ENCODE measurements around the gene CCDC192. TPM values are rescaled to one million over a fixed set of nuclear protein-coding genes. Genes with fewer than 3 reads are reported as not detected.
A peak's percentile ranks its signal among the peaks of the same experiment; 100 is the strongest.

CCDC192 gene
- total and polyA plus RNA-seq, 3 experiments from 2014 or later: not detected

DNA sequence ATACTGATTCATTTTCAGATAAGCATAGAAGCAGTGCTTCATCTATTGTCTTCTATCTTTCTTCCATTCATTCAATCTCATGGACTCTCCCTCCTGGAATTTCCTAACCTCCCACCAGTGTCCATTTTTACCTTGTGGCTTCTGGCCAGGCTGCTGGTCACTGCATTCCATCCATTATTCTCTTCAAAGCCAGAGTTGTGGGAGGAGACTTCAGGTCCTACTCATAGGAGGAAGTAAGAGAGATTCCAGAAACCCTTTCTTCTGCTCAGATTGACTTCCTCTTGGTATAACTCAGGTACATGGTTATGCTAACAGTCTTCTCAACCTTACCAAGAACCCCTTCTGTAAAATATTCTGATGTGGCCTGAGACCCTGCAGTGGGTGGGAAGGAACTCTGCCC lies 227.1 kb downstream of the CCDC192 start:
- Histone ChIP-seq H3K4me3 (ENCODE audit: low read length) (no peak overlapping the region), H3K4me1 (ENCODE audit: insufficient read depth, low read length) (no peaks in the 10 kb centered on the region), H3K36me3 (ENCODE audit: insufficient read depth, low read length) (no peaks in the 10 kb centered on the region), H3K27me3 (ENCODE audit: insufficient read depth, low read length, poor library complexity, severe bottlenecking) (no peaks in the 10 kb centered on the region), H3K9me3 (ENCODE audit: low read length) (no peaks in the 10 kb centered on the region), H3K27ac (ENCODE audit: low read depth, low read length) (no peak overlapping the region)
- peaks cover 0 to 8% of the 10 kb centered on the region in 2 donors for H3K27me3 Mint-ChIP-seq
- no peak overlapping the region for H3K4me3 Mint-ChIP-seq
- ChIA-PET POLR2A (no interaction called here), CTCF (no interaction called here)
- no peaks in the 10 kb centered on the region for H3K9me3 Mint-ChIP-seq
- peaks cover 0 to 4% (median 0%) of the 10 kb centered on the region in 3 donors for H3K4me1 Mint-ChIP-seq
- H3K36me3 Mint-ChIP-seq: peaks cover 0 to 5% (median 0%) of the 10 kb centered on the region in 3 donors
- no peak overlapping the region for H3K27ac Mint-ChIP-seq
- no peak for DNase-seq

DNA sequence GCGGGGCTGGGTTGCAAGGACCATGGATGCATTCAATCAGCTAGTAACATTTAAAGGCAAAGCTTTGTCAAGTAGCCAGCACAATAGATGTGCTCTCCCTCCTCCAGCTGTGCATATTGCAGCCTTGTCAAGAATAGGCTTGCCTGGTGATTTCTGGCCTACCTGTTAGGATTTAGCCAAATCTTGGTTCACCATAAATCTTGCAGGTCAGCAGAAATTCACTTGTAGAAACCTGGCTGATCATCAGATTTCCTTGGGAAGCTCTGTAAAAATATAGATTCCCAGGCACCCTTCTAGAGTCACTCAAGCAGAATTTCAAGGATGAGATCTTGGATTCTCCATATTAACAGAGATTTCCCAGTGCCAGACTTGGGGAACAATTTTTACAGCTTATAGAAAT lies 228.2 kb downstream of the CCDC192 start:
- Histone ChIP-seq H3K9me3 (ENCODE audit: low read length) (no peaks in the 10 kb centered on the region), H3K4me3 (ENCODE audit: low read length) (no peak overlapping the region), H3K27me3 (ENCODE audit: insufficient read depth, low read length, poor library complexity, severe bottlenecking) (no peaks in the 10 kb centered on the region), H3K36me3 (ENCODE audit: insufficient read depth, low read length) (no peaks in the 10 kb centered on the region), H3K4me1 (ENCODE audit: insufficient read depth, low read length) (no peaks in the 10 kb centered on the region), H3K27ac (ENCODE audit: low read depth, low read length) (no peak overlapping the region)
- Mint-ChIP-seq H3K36me3 (peaks cover 0 to 5% (median 0%) of the 10 kb centered on the region in 3 donors), H3K27ac (no peak overlapping the region), H3K9me3 (no peaks in the 10 kb centered on the region), H3K27me3 (peaks cover 0 to 4% of the 10 kb centered on the region in 2 donors), H3K4me1 (peaks cover 2 to 9% (median 4%) of the 10 kb centered on the region in 3 donors), H3K4me3 (no peak overlapping the region)
- no peak for DNase-seq
- POLR2A ChIA-PET: interaction anchor here (0.7 kb wide), 1 partner anchor 81 kb away, joined by 6 read pairs; no protein-coding TSS in a partner anchor
- CTCF ChIA-PET: no interaction called here

DNA sequence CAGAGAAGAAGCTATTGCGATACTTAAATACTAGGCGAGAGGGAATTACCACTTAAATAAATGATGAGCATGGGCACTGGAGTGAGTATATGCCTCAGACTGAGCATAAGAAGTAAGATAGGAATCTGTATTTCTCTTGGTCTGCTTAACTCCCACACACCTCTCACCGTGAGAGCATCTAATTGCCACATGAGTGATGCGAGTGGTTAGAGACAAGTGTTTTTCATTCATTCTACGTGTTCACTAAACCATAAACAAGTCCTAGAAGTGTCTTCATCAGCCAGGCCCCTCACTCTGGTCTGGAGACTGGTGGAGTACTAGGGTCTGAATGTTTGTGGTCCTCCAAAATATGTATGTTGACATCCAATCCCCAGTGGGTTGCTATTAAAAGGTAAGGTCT lies 230.2 kb downstream of the CCDC192 start:
- Mint-ChIP-seq H3K4me3 (no peak overlapping the region), H3K27ac (no peak overlapping the region), H3K36me3 (peaks cover 0 to 2% (median 0%) of the 10 kb centered on the region in 3 donors), H3K4me1 (peaks cover 11 to 14% (median 11%) of the 10 kb centered on the region in 3 donors), H3K27me3 (peaks cover 0 to 2% of the 10 kb centered on the region in 2 donors), H3K9me3 (no peaks in the 10 kb centered on the region)
- no peaks in the 10 kb centered on the region for H3K36me3 ChIP-seq (ENCODE audit: insufficient read depth, low read length)
- ChIA-PET POLR2A (no interaction called here), CTCF (no interaction called here)
- H3K9me3 ChIP-seq (ENCODE audit: low read length): no peaks in the 10 kb centered on the region
- no peaks in the 10 kb centered on the region for H3K27me3 ChIP-seq (ENCODE audit: insufficient read depth, low read length, poor library complexity, severe bottlenecking)
- H3K27ac ChIP-seq (ENCODE audit: low read depth, low read length): no peak overlapping the region
- H3K4me1 ChIP-seq (ENCODE audit: insufficient read depth, low read length): no peaks in the 10 kb centered on the region
- no peak overlapping the region for H3K4me3 ChIP-seq (ENCODE audit: low read length)
- DNase-seq: no peak

DNA sequence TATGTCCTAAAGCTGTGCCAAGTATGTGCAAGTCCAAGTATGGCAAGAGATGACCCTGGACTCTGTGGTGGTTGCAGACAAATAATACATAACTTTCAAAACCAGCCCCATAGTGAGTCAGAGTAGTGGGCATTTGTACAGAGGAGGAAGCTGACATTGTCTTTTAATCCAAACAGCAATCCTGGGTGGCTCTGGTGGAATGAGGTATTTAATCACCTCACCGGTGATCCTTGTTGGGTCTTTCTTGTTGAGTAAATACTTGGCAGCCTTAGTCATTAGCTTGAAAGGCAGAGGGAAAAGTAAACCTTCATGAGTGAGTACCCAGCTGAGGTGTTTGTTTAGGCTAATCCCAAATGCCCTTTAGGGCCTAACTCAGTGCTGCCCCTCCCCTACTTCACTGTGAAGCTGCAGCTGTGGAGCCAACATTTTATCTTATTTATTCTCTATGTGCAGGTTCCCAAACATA lies 231.6 kb downstream of the CCDC192 start:
- DNase-seq: no peak
- Mint-ChIP-seq H3K27ac (peak overlapping the region in 4 of 8 donors; percentile 13 to 63 (median 40)), H3K4me3 (no peak overlapping the region), H3K9me3 (no peaks in the 10 kb centered on the region), H3K4me1 (peaks cover 11 to 14% (median 11%) of the 10 kb centered on the region in 3 donors), H3K36me3 (peaks cover 0 to under 1% (median 0%) of the 10 kb centered on the region in 3 donors), H3K27me3 (no peaks in the 10 kb centered on the region)
- no peak overlapping the region for H3K4me3 ChIP-seq (ENCODE audit: low read length)
- H3K27me3 ChIP-seq (ENCODE audit: insufficient read depth, low read length, poor library complexity, severe bottlenecking): no peaks in the 10 kb centered on the region
- H3K9me3 ChIP-seq (ENCODE audit: low read length): no peaks in the 10 kb centered on the region
- H3K36me3 ChIP-seq (ENCODE audit: insufficient read depth, low read length): no peaks in the 10 kb centered on the region
- H3K4me1 ChIP-seq (ENCODE audit: insufficient read depth, low read length): no peaks in the 10 kb centered on the region
- ChIA-PET CTCF (no interaction called here), POLR2A (no interaction called here)
- H3K27ac ChIP-seq (ENCODE audit: low read depth, low read length): no peak overlapping the region

DNA sequence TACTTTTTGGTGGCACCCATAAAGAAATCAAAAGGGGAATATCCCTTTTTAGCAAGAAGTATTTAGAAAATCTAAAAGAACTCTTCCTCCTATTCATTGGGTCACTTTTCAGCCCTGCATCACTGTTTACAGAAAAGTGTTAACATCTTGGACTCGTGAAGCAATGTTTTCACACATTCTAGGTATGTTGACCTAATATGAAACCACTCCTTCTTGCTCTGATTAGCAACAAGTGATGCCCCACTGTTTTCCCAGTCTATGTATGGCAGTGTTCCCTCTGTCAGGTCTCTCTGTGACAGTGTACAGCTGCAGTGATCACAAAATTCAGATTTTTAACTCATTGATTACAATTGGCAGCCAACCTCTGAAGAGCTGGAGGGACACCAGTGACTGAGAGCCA lies 232.2 kb downstream of the CCDC192 start:
- ChIA-PET POLR2A (no interaction called here), CTCF (no interaction called here)
- H3K4me1 ChIP-seq (ENCODE audit: insufficient read depth, low read length): no peaks in the 10 kb centered on the region
- no peak for DNase-seq
- no peak overlapping the region for H3K27ac ChIP-seq (ENCODE audit: low read depth, low read length)
- H3K27ac Mint-ChIP-seq: peak overlapping the region in 4 of 8 donors; percentile 13 to 95 (median 50)
- H3K4me3 Mint-ChIP-seq: no peak overlapping the region
- no peaks in the 10 kb centered on the region for H3K27me3 ChIP-seq (ENCODE audit: insufficient read depth, low read length, poor library complexity, severe bottlenecking)
- no peaks in the 10 kb centered on the region for H3K36me3 ChIP-seq (ENCODE audit: insufficient read depth, low read length)
- peaks cover 11 to 14% (median 11%) of the 10 kb centered on the region in 3 donors for H3K4me1 Mint-ChIP-seq
- no peaks in the 10 kb centered on the region for H3K9me3 Mint-ChIP-seq
- no peaks in the 10 kb centered on the region for H3K9me3 ChIP-seq (ENCODE audit: low read length)
- H3K27me3 Mint-ChIP-seq: no peaks in the 10 kb centered on the region
- H3K36me3 Mint-ChIP-seq: peaks cover 0 to 3% (median 0%) of the 10 kb centered on the region in 3 donors
- H3K4me3 ChIP-seq (ENCODE audit: low read length): no peak overlapping the region

DNA sequence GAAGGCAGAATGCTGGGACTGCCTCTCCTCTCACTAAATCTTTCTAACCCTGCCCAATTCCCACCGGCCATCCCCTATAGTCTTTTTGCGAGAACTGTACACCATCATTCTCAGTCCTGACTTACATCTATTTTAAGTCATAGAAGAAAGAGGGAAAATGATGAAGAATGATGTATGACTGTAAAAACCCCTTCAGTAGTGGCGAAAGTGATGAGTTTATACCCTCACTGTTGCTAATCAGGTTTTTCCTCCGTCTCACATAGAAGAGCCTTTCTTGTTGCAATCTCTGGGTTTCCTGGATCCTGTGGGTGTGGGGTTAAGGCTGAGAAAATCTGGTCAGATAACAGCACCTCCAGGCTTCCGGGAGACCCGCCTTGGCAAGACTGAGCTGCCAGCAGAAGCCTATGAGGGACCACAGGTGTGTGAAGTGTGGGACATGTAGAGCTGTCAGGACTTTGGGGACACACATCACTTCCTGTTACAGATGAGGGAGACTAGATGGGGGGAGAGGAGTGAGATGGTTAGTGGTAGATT lies 233.3 kb downstream of the CCDC192 start:
- Histone ChIP-seq H3K4me1 (ENCODE audit: insufficient read depth, low read length) (no peaks in the 10 kb centered on the region), H3K36me3 (ENCODE audit: insufficient read depth, low read length) (no peaks in the 10 kb centered on the region), H3K9me3 (ENCODE audit: low read length) (no peaks in the 10 kb centered on the region), H3K27ac (ENCODE audit: low read depth, low read length) (no peak overlapping the region), H3K4me3 (ENCODE audit: low read length) (no peak overlapping the region), H3K27me3 (ENCODE audit: insufficient read depth, low read length, poor library complexity, severe bottlenecking) (no peaks in the 10 kb centered on the region)
- Mint-ChIP-seq H3K4me3 (peak overlapping the region in 5 of 7 donors; percentile 33 to 61 (median 45)), H3K36me3 (peaks cover 0 to 7% (median 0%) of the 10 kb centered on the region in 3 donors), H3K9me3 (no peaks in the 10 kb centered on the region), H3K27me3 (no peaks in the 10 kb centered on the region), H3K4me1 (peaks cover 11 to 14% (median 11%) of the 10 kb centered on the region in 3 donors), H3K27ac (peak overlapping the region; percentile 78 to 95 (median 88))
- CTCF ChIA-PET: no interaction called here
- DNase-seq: peak in 4 of 5 donors; percentile 15 to 66 (median 46)
- POLR2A ChIA-PET: no interaction called here

DNA sequence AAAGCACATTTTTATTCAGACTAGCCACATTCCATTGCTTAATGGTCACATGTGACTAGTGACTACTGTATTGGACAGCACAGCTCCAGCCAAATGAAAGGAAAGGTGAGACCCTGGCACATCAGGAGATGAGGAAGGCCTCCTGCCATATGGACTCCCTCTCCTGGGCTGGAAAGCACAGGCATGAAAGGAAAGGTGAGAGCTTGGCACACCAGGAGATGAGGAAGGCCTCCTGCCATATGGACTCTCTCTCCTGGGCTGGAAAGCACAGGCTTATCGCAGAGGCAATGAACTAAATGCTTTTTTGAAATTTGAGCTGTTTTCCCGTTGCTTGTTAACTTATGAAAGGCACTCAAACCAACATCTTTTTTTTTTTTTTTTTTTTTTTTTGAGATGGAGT lies 235.6 kb downstream of the CCDC192 start:
- POLR2A ChIA-PET: no interaction called here

DNA sequence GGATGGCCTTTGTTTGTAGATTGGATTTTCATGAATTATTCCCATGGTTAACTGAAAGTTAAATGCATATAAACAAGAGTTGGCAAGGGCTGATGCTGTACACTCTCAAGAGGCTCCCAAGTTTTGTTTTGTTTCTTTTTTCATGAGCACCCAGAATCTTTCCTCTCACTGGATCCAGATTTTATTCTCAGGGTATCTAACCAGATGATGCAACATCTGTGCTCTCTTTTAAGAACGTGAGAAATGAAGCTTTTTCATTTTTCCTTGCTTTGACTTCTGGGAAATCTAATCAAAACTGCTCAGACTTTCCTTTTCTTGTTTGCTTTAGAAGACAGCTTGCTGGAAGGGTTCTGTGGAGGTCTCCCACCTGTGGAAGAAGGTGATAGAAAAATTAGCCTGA lies 237.7 kb downstream of the CCDC192 start:
- Mint-ChIP-seq H3K4me3 (no peak overlapping the region), H3K27me3 (no peaks in the 10 kb centered on the region), H3K27ac (peak overlapping the region in 1 of 8 donors; percentile 61), H3K4me1 (peaks cover 9 to 11% (median 11%) of the 10 kb centered on the region in 3 donors), H3K9me3 (no peaks in the 10 kb centered on the region), H3K36me3 (peaks cover 0 to 7% (median 0%) of the 10 kb centered on the region in 3 donors)
- ChIA-PET POLR2A (no interaction called here), CTCF (no interaction called here)
- DNase-seq: no peak
- H3K4me3 ChIP-seq (ENCODE audit: low read length): no peak overlapping the region
- H3K4me1 ChIP-seq (ENCODE audit: insufficient read depth, low read length): no peaks in the 10 kb centered on the region
- no peaks in the 10 kb centered on the region for H3K27me3 ChIP-seq (ENCODE audit: insufficient read depth, low read length, poor library complexity, severe bottlenecking)
- no peaks in the 10 kb centered on the region for H3K9me3 ChIP-seq (ENCODE audit: low read length)
- H3K36me3 ChIP-seq (ENCODE audit: insufficient read depth, low read length): no peaks in the 10 kb centered on the region
- no peak overlapping the region for H3K27ac ChIP-seq (ENCODE audit: low read depth, low read length)

More for the DNA sequence above, 235.6 kb downstream of the CCDC192 start:
- Mint-ChIP-seq H3K36me3 (peaks cover 0 to 7% (median 0%) of the 10 kb centered on the region in 3 donors), H3K4me3 (no peak overlapping the region), H3K4me1 (peaks cover 11 to 14% (median 11%) of the 10 kb centered on the region in 3 donors), H3K27ac (peak overlapping the region in 1 of 8 donors; percentile 27), H3K9me3 (no peaks in the 10 kb centered on the region), H3K27me3 (no peaks in the 10 kb centered on the region)
- no peak for DNase-seq
- H3K4me1 ChIP-seq (ENCODE audit: insufficient read depth, low read length): no peaks in the 10 kb centered on the region
- H3K27me3 ChIP-seq (ENCODE audit: insufficient read depth, low read length, poor library complexity, severe bottlenecking): no peaks in the 10 kb centered on the region
- H3K36me3 ChIP-seq (ENCODE audit: insufficient read depth, low read length): no peaks in the 10 kb centered on the region
- no peak overlapping the region for H3K27ac ChIP-seq (ENCODE audit: low read depth, low read length)
- CTCF ChIA-PET: no interaction called here
- no peak overlapping the region for H3K4me3 ChIP-seq (ENCODE audit: low read length)
- H3K9me3 ChIP-seq (ENCODE audit: low read length): no peaks in the 10 kb centered on the region
